GM12865 (cell line): ENCODE measurements around the gene RELN.
"Not testable (repeated sequence)": the region's sequence is repeated elsewhere in the genome, so short reads cannot be mapped to it uniquely, and the experiment has no call there.

Experiments used
- DNase-seq: peaks from one replicate; pipeline ENCODE4 v3.0.0; 2010; ENCODE audit warnings: low read depth
- H3K4me3 ChIP-seq: 2 replicates; pipeline ENCODE4 v1.5.1; 2011; ENCODE audit warnings: mild to moderate bottlenecking, low read depth, low read length, control low read depth
- CTCF ChIP-seq: IDR thresholded peaks from 2 replicates; pipeline ENCODE4 v1.5.1; 2011; ENCODE audit warnings: low read length, control low read depth, low read depth, inconsistent platforms; ENCODE audit not compliant: insufficient read depth; ENCODE audit errors: missing control alignments

Gene RELN

GRCh38 chr7:103989200-103989784 is at the start of gene RELN:
RELN (minus strand) TSS chr7:103989658; CDS start chr7:103989356, 302 bp downstream.
- H3K4me3 ChIP-seq = peak within 1 kb of the TSS; percentile 10; the same call in 1 of the 2 replicates
- TF ChIP-seq CTCF = no peak
- DNase-seq = no peak

GRCh38 chr7:104038136-104038535 is 48.7 kb upstream of the RELN start:
- no peak for TF ChIP-seq CTCF
- no peak for DNase-seq
- H3K4me3 ChIP-seq = no peak overlapping the region

GRCh38 chr7:104036889-104037288 is 47.4 kb upstream of the RELN start:
- not testable (repeated sequence) for DNase-seq, H3K4me3 ChIP-seq

- no peak for TF ChIP-seq CTCF
- no peak overlapping the region for H3K4me3 ChIP-seq
- no peak for DNase-seq
These were observed 45.9 kb upstream of the RELN start for GRCh38 chr7:104035351-104035750.

GRCh38 chr7:104034679-104035078 is 45.2 kb upstream of the RELN start:
- H3K4me3 ChIP-seq = no peak overlapping the region
- no peak for TF ChIP-seq CTCF
- no peak for DNase-seq

- no peak for TF ChIP-seq CTCF
- H3K4me3 ChIP-seq = no peak overlapping the region
- no peak for DNase-seq
These were observed 44.4 kb upstream of the RELN start for GRCh38 chr7:104033837-104034236.

- no peak for DNase-seq
- no peak overlapping the region for H3K4me3 ChIP-seq
- TF ChIP-seq CTCF = no peak
These were observed 43.0 kb upstream of the RELN start for GRCh38 chr7:104032486-104032885.
